Stimulated activated CD4-positive, alpha-beta T cell treated with anti-CD3 and anti-CD28 coated beads, Interleukin-12 subunit alpha, Interleukin-12 subunit beta, amount 100 ng/mL, for 4 hours (primary cell): ENCODE data around the gene GPC6.

Experiments used
- DNase-seq: peaks from one replicate; pipeline ENCODE4 v3.0.0-alpha.2; 2020

Gene GPC6

DNA sequence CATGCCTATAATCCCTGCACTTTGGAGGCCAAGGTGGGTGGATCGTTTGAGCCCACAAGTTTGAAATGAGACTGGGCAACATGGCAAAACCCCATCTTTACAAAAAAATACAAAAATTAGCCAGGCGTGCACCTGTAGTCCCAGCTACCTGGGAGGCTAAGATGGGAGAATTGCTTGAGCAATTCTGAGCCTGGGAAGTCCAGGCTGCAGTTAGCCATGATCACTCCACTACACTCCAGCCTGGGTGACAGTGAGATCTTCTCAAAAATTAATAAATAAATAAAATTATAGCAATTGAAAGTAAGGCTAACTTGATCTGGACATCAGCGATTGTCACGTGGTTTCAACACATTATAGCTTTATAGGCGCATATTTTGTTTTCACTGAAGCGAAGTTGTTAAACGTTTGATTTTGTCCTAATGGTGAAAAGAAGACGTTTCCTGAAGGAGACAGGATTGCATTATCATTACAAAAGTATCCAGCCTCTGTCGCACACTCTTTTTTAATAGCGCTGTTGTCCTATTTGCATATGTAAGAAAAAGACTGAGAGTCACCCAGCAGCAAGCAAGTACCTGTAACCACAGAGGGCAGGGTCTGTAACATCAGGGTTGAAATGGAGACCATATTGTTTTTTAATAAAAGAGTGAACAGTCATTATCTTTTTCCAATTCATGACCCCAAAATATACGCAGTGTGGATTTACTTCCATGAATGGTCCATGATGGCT lies 917.2 kb downstream of the GPC6 start:
- DNase-seq, result no peak

DNA sequence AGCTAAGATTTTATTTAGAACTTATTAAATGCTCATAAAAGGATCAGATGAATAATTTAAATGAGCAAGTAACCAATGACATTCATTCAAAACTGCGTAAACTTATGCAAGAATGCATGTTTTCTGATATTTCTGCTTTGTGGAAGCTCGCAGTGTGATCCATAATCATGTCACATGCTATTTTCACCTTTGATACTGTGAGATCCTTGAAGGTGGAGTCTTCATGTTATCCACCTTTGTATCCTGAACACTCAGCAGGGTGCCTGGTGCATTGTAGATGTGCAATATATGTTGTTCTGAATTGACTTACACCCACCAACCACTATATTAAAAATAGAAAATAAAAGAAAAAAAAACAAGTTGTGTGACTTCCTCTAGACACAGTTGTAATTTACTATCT lies 919.4 kb downstream of the GPC6 start:
- no peak for DNase-seq

DNA sequence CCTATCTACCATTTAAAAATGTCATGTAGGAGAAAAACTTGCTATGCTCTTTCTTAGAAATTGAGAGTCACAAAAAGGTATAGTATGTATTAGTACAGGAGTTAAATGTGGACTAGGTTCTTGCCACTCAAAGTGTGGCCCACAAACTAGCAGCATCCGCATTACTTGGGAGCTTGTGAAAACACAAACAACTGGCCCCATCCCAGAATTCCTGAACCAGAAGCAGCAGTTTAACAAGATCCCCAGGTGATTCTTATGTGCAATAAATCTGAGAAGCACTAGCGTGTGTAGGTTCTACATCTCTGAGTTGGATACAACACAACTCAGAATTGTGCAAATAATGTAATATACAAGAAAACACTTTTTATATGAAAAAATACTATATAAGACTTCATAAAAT lies 927.0 kb downstream of the GPC6 start:
- no peak for DNase-seq

DNA sequence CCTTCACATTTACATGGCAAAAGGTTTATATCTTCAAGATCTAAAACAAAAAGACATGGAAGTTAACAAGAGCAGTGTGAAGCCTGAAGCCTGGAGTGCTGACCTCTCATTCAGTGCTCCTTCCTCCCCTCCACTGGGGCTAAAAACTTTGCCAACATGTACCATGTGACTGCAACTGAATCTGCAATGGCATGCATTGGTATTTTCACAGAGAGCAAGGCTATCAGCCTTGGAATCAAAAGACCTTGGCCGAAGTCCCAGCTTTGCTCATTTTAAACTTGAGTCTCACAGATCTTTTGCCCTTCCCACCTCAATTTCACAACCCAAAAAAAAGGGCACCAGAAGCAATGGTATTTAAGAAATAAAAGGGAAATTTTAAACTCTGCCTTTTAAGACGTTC lies 927.8 kb downstream of the GPC6 start:
- no peak for DNase-seq

DNA sequence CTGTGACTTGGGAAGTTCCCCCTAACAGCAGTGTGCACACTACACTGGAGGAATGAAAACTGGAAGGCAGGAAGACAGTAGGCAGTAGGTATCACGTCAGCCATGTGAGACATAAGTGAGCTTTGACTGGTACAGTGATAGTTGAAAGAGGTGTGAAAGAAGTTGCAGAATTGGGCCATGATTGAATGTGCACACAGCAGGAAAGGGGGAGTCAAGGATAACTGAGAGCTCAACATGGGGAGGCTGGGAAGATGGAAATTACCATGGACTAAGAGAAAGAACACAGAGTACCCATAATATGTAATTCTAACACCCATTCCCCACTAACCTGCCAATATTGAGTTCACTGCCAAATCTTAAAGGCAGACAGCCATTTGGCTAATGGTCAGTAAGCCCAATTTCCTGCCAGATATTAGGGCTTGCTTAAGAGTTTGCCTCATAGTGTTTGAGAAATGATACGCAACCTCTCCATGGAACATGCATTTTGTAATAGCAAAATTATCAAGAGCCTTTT lies 931.2 kb downstream of the GPC6 start:
- no peak for DNase-seq

DNA sequence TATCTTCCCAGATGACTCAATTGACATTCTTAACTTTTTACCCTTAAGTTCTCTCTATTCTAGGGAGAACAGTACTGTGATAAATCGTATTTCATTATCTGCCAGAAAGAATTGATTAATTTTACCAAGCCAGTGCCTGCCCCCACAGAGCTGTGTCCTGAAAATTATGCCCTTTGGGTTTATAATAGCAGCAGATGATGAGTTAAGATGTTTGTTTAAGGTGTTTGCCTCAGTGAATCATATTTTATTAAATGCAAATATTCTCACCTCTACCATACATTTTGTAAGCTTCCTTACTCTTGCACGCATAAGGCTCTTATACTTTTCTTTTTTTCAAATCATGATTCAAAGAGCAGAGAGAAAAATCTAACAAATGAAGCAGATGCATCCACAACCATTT lies 934.3 kb downstream of the GPC6 start:
- DNase-seq, result no peak

DNA sequence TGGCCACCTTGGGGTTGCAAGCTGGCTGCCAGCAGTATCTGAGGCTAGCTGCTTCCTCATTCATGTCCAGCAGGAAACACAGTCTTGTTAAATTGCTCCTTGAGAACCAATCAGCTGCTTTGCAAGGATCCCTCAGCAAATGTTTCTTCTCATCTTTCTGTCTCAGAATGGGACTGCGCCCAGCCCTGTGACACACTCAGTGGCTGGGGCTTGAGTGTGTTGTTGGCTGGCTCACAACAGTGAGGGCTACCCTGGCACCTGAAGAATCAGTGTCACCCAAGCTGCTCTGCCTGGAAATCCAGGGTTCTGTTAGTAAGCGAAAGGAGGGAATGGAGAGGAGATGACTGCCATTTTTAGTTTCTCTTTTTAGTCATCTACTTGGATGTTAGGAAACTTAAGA lies 935.7 kb downstream of the GPC6 start:
- no peak for DNase-seq

DNA sequence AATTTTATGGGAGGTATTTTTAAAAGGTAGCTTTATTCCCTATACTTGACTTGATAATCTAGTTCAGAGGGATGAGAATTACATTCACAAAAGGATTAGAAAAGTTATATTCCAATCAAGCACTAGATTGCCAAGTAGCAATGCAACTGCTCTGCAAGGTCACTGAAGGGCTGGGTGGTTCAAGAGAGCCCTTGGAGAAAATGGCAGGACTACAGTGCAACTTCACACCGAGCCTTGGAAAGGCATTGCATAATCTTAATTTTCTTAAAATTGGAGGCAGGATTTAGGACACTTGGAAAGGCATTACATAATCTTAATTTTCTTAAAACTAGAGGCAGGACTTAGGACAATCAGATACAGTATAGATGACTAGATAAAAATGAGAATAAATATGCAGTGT lies 936.9 kb downstream of the GPC6 start:
- DNase-seq, result no peak

DNA sequence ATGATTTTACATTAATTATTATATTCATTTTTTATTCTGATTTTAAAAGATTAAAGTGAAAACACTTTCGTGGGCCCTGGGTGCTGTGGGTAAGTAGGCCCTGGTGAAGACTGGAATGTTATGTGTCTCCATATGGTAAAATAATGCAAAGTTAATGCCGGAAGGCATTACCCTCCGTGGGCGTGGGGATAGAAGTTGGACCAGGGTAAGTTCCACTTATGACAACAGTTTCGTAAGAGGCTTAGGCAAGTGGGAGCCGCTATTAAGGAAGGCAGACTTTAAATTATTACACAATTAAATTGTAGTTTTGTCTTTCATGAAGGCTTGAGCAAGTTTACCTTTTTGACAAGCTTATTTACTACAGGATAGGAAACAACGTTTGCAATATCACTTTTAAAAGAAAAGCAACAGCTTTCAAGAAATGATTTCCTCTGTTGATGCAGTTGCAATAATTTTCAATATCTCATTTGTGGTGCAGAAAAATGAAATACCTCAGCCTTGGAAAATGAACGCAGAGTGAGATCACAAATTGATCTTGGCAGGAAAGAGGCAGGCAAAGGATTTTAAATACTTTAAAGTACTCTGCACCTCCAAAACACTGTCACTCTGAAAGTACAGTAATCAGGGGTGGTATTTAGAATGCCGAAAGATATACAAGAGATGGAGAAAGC lies 942.3 kb downstream of the GPC6 start:
- no peak for DNase-seq

DNA sequence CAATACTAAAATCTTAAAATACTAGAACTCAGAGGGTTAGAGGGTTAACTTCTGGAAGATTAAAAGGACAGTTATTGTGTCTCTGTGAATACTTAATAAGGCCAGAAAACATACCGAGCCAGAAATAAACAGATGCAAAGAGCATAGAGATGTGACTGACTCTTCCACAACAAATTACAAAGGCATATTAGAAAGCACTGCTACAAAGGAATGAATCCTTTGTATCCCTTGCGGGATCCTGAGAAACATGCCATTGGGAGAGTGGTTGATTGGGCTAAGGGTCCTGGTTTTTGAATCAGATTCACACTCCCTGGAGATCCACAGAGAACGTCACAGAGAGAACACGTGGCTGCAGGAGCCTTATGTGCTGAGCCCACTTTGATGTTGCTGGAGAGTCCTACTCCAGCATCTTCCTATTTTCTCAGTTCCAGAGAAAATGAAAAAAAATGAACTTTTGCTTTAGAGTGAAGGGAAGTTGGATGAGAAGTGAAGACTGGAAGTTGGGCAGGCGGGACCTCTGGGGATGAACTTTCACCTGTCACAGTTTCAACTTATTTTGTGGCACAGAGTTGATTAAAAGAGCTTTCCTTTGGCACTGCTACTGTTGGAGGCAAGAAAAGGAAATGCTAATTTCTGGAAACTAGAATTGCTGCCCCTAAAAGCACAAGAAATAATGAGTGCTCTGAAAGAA lies 943.0 kb downstream of the GPC6 start:
- no peak for DNase-seq

DNA sequence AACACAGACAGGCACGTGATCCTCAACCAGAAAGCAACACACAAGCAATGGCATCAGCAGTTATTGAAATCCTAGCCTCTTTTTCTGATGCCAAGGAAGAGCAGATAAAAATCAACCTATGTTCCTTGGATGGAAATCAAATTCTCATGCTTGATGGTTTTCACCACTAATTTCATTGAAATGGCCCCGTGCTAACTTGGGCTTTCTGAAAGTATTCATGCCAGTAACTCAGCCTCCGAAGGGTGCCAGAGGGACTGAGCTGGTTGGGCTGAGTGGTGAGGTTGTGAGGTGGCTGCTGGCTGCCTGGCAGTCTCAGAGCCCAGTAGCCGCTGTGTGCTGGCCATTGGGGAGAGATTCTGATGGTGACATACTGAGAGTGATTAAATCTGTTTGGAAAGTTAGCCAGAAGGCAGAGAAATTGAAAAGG lies 943.6 kb downstream of the GPC6 start:
- DNase-seq, result no peak

DNA sequence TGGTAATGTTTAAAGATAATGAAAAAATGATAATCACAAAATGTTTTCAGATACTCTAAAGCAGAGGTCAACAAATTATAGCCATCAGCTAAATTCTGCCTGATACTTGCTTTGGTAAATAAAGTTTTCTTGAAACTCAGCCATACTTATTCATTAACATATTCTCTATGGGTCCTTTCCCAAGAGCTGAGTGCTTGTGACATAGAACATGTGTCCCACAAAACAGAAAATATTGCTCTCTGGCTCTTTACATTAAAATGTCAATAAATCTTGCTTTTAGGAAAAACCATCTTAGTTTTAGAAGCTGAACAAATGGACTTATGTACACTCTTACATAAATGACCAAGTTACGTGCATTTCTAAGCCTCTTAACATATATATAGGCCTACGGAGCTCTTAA lies 945.8 kb downstream of the GPC6 start:
- no peak for DNase-seq

DNA sequence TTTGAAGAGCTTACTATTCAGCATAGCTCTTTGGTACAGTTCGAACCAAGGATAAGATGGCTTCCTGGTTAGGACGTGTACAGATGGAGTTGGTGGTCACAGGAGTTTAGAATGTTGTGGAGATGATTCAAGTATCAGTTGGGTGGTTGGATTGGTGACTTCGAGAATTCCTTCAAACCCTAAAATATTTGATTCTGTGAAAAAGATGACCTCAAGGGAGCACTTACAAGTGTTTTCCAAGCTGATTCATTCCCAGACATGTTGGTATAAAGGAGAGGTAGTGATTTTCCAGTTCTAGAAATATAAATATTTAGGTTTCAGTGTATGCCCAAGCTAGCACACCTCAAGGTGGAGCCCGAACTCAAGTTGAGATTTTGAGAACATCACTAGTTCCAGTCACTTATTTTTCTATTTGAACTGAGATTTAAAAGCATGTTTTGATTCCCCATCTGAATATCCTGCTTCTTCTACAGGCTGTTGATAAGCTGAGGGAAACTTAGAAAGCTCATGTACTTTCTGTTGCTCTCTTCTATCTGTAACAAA lies 946.8 kb downstream of the GPC6 start:
- DNase-seq, result no peak

DNA sequence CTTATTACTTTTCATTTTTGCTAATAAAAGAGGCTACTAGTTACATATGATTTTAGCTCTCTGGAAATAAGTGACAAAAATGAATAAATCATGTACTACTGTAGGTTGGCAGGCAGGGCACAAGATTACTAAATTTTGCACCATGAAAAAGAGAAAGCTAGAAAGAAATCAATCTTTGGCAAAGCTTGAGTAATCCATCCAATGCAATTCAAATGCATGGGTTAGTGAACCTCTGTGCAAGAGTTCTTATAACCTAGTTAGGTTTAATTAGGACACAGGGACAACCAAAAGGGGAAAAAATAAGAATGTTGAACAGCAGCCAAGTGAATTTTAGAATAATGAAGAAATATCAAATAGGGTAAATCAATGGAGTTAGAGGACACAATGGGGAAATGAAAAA lies 947.4 kb downstream of the GPC6 start:
- no peak for DNase-seq

DNA sequence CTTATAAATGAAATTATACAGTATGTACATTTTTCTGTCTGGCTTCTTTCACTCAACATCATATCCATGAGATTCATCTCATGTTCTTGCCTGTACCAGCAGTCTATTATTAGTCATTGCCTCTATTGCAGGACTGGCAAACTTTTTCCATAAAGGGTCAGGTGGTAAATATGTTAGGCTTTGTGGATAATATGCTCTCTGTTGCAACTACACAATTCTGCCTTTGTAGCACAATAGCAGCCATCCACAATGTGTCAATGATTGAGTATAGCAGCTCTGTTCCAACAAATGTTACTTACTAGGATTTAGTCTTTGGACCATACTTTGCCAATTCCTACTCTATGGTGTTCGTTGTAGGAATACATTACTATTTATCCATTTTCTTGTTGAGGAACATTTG lies 948.5 kb downstream of the GPC6 start:
- no peak for DNase-seq

DNA sequence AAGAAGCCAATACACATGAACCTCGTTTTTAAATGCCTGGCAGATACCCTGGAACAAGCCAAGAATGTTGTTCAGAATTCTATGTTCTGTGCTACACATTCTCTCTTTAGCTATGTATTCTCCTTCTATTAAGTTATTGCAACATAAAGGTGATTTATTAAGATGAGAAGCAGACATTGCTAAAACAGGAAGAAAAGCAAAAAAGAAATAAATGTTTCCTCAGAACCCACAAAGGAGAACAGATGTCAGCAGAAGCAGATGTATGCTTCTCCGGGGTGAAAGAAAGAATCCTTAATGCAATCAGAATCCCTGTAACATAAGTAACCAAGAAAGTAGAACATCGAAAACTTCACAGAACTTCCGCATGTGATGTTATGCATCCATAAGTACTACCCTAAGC lies 950.0 kb downstream of the GPC6 start:
- DNase-seq, result no peak

DNA sequence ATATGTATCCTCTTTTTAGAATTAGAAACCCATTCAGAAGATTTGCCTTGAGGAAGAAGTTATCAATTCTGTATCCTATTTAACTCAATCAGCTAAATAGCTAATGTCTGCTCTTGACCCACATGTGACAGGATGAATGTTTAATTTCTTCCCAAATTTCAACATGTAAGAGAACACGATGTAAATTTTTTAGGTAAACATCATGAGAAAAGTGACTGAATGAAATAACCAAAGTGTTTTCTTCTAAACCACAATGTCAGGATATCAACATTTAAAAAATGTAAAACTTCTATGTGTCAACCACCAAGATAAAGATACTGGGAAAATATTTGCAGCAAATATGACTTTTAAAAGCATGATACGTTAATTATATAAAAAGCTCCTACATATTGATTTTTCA lies 950.4 kb downstream of the GPC6 start:
- no peak for DNase-seq

DNA sequence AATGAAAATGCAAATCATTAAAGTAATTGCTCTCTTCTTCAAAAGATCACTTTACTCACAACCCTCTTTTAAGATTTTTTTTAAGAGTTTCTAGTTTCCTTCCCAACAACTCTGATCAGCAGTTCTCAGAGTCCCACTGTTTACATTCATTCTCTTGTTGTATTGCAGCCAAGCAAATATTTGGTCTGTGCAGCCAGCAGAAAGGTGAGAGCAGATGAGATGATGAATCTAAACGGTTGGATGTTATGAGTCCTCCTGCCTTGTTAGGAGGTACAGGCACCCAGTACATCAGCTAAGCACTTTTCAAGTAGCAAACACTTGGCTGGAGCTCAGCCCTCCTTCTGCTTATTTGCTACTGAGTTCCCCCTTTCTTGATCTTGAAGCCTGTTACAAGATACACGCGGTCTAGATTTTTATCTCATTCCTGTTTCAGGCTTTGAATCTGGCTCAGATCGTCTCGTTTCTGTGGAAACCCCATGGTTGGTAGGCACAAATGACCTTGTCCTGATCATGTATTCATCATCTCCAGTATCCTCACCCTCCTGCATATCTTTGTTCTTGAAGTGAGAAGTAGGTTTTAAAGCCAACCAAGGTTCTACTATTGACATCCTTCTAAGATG lies 952.1 kb downstream of the GPC6 start:
- no peak for DNase-seq

DNA sequence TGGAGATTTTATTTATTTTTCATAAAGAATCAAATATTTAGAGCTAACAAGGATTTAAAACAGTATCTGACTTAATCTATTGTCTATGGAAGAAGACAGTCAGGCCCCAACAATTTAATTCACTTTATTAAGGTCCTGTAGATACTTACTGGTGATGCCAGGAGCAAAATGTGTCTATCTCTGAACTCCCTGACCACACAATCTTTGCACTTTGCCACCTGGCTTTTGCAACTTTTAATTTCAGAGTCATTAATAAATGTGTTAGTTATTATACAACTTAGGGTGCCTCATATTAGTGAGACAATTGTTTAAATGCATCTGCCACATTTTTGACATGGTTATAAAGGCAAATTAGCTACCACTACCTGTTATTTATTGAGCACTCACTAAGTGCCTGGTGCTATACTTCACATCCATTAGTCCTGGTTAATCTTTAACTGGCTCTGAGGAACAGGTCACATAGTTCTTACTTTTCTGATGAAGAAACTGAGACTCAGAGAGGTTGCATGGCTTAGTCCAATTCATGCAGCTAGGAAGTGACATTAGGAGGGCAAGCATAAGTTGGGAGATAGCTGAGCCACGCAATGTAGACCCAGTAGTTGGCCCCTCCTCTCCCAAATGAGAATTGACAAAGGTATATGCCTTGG lies 955.0 kb downstream of the GPC6 start:
- no peak for DNase-seq

DNA sequence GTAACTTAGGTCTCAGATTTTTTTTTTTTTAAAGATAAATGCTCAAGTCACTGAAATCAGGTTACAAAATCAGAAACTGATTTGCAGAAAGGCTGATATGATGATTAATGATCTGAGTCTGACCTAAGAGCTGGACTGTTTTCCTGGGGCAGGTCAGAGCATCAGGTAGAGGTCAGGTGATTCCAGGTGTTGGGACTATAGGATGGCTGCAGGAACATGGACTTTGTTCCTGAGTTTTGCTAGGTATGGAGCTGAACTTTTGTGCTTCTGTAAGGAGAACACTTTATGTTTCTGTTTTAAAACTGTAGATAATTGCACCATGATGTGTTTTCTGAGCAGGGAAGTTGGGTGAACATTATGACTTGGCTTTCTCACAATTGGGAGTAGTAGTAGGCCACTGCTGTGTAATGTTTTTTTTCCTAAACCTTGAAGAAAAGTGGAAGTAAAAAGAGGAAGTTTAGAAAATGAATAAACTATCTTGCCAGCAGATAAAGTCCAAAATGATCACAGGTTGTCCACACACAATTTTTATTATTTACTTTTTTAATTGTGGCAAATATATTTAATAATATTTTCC lies 955.7 kb downstream of the GPC6 start:
- no peak for DNase-seq

DNA sequence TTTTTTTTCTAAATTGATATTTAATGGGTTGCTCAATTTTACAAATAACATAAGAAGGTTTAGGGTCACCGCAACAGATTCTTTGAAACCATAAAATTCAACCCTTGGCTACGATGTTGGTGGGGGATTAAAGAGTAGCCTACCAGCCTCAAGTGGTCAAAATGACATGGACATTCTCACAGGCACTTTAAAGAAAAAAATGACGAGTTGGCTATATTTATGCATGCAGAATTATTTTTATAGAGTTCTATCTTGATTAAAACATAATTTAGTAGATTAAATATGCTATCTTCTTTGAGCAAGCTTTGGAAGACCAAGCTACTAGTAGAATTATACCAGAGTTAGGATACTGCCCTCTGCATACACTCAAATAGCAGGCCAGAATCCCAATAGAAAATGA lies 959.9 kb downstream of the GPC6 start:
- no peak for DNase-seq

DNA sequence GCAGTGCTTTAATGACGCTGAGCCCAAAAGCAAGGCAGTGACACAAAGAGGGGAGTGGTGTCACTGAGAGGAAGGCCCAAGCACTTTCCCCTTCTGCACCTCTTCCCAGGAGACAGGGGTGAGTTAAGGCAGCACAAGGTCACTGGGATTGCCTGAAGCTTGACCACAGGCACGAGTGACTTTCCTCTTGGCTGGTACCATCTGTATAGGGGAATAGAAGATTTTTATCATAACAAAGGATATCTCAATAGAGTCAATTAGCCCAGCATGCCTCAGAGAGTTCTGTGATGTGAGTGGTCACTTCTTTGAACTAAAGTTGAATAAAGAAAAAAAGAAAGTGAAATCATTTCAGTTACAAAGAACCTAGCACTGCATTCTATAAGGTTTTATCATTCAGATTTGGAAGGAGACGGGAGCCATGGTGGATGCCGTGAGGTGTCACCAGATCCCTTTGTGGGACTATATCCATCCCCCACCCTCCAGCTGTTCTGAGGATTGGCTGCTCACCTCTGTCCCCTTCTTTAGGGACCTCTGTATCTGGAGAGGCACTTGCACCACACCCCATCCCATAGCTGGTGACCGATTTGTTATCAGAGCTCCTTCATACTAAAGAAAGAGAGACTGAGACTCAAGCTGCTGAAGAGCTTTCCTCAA lies 961.7 kb downstream of the GPC6 start:
- DNase-seq, result no peak
